ENCODE measurements around the gene SPAG17.
"Not testable (repeated sequence)": the region's sequence is repeated elsewhere in the genome, so short reads cannot be mapped to it uniquely, and the experiment has no call there.

Gene SPAG17

GRCh38 chr1:117967477-117967876 is 217.6 kb downstream of the SPAG17 start:
- DNase-seq: no peak

DNA sequence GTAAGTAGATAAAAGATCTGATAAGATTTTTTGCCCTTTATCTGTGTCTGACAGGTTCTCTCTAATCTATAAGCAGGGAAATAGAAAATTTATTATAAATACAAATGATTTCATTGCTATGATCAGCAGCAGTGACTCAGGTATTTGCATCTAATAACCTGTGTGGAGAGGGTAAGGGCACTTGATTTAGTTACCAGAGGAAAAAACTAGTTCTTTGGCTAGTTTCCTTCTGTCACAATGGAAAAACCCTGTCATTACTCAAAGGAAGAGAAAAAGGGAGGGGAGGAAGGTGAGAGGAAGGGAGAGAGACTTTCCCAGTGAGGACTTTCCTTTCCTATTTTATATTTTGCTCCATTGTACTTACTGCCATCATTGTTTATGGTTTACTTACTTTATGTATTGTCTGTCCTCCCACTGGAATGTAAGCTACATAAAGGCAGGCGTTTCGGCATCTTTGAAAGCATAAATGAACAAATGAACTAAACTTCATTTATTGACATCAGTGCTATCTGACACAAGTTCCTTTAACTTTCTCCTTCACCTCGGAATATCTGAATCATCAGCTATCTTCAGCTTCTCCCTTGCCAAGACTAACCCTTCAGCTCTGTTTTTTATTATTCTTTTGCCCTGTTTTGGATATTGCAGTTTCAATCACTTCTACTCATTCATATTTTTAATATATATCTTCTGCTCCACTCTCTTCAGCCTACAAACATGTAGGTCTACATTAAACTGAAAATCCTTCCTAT is 220.6 kb downstream of the SPAG17 start:
- DNase-seq: no peak

DNA sequence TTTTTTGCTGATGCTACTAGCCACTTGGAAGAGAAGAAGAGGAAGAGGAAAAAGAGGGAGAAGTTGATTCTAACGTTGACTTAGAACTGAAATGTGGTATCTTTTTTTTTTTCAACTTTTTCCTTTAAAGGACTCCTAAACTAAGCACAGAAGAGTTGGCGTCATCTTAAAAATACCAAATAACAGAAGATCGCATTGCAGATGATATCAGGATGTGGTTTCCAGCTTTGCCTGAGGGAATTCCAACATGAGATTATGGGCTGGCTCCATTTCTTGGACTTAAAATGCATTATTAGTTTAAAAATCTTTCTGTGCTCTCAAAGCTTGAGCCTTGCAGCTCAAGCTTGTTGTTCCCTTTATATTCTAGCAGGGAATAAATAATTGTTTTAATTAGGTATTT is 225.7 kb downstream of the SPAG17 start:
- DNase-seq: no peak

DNA sequence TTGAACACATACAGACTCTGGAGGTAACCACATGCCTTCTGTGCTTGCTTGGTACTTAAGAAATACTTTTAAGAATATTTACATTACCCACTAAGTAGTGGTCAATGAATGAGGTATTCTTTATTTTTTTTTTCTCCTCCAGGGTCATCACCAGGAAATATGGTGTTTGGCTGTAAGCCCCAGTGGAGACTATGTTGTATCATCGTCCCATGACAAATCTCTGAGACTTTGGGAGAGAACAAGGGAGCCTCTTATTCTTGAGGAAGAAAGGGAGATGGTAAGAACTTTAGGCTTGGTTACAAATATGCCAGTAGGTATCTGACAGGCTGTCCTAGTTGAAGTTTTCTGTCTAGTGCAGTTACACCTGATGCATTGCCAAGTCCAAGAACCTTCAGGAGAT is 232.6 kb downstream of the SPAG17 start:
- DNase-seq: no peak

DNA sequence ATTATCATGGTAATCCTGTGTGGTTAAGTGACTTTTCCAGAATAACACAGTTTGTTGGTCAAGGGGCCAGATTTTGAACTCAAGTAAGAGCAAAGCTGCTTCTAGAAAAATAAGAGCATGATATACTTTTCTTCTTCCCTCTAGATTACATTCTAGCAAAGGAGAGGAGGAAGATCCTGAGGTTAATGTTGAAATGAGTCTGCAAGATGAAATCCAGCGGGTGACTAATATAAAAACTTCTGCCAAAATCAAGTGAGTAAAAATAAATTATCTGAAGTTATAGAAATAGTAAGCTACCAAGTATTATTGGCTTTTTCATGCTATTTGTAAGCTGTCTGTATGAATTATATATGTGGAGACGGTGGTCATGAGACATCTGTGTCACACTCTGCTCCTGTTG is 242.7 kb downstream of the SPAG17 start:
- no peak for DNase-seq

- DNase-seq: no peak
These were observed 251.3 kb downstream of the SPAG17 start for GRCh38 chr1:117933769-117934168.

DNA sequence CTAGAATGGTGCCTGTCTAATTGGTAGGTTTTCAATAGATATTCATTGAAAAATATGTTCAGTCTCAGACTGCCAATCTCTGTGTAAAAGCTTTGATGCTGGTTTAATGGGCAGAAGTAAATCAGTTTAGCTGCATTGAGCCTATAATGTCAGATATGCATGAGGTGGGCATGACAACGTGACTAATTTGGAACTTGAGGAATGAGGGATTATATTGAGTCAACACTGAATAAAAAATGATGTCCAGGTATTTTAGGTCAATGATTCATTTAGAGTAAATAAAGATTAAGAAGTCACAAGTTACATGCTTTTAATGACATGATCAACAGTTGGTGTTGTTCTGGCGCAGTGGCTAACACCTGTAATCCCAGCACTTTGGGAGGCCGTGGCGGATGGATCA is 252.5 kb downstream of the SPAG17 start:
- no peak for DNase-seq

DNA sequence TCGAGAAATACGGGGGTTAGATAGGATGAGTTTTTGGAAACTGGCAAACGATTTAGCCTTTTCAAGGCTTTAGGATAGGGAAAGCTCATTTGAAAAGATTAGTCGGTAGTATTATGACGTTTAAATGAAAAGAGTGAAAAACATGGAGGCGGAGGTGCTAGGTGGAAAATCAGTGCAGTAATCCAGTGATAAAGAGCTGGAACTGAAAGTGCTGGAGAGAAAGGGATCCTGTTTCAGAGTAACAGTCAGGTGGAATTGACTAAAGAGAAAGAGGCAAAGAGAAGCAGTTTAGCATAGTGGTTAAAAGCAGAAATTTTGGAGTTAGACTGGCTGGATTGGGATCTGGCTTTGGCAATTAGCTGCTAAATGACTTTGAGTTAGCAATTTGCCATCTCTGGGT is 254.5 kb downstream of the SPAG17 start:
- DNase-seq: no peak

DNA sequence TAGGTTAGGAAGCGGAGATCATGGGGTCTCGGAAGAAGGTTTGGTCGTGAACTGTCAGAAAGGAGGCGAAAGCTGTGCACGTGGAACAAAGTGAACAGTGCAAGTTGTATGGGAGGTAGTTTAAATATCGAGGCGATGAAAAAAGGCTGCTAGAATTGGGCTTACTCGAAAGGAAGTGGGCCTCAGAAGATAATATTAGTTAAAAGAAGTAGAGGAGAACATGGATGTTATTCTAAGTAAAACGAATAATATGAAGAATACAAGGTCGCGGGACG is 254.9 kb downstream of the SPAG17 start:
- no peak for DNase-seq

- DNase-seq: peak; percentile 86 to 91
These were observed 255.5 kb downstream of the SPAG17 start, which contains the start of the genes GDAP2 and WDR3 for GRCh38 chr1:117929343-117930172. Gene GDAP2 (minus strand): TSS chr1:117929621. CDS start chr1:117920357, 9,264 bp downstream. Gene WDR3 (plus strand): TSS chr1:117929739. CDS start chr1:117933320, 3,581 bp downstream.

GRCh38 chr1:117928881-117929342 is 256.1 kb downstream of the SPAG17 start:
- peak in 1 of 2 donors; percentile 17 for DNase-seq

DNA sequence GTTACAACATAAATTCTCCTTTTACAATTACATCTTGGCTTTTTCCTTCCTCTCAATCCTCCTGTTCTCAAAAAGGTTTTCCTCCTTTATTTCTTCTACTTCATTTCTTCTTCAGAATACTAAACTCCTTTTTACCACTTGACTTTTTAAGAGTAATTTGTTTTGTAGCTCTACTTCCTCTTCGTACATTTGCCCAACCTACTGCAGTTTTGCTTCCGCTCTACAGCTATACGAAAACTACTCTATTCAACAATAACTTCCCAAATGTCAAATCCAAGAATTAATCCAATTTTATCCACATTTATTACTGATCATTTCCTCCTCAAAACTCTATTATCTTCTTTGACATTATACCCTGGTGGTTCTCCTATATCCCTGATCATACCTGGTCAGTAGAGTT is 259.0 kb downstream of the SPAG17 start:
- no peak for DNase-seq

DNA sequence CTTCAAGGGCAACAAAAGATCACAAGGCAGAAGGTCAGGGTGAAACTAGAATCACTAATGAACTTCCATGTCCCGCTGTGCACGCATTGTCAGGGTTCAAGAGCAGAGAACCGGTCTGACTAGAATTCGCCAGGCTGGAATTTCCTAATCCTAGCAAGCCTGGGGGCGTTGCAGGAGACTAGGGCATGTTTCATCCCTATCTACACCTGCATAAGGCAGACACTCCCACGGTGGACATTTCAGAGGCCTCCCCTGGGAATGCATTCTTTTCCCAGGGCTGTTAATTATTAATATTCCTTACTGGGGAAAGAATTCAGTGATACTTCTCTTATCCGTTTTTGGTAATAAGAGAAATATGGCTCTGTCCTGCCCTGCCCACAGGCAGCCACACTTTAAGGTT is 262.3 kb downstream of the SPAG17 start:
- not testable (repeated sequence) for DNase-seq

GRCh38 chr1:117921991-117922390 is 263.0 kb downstream of the SPAG17 start:
- no peak for DNase-seq

DNA sequence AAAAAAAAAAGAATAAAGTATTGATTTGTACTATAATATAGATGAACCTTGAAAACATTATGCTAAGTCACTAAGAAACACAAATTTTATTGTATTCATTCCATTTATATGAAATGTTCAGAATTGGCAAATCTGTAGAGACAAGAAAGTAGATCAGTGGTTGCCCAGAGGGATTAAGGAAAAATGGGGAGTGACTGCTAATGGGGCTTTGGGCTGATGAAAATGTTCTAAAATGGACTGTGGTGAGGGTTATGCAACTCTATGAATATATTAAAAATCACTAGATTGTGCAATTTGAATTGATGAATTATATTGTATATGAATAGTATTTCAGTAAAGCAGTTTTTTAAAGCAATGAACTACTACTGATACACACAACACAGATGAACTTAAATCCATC is 265.7 kb downstream of the SPAG17 start:
- DNase-seq: no peak

DNA sequence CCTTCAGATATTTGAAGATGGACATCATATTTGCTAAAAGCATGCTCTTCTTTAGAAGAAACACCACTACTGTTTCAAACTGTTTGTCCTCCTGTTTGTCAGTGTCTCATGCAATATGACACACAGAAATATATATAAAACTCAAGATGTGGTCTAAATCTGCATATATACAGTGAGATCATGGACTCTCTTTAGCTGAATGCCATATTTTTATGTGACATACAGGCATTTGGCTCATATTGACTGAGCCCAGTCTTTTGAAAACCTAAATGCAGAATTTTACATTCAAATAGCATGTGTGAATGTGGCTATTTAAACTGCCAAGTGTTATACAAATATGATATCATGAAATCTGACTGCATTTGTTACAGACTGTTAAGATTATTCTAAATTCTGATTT is 274.0 kb downstream of the SPAG17 start:
- no peak for DNase-seq

GRCh38 chr1:117905019-117905418 is 280.0 kb downstream of the SPAG17 start:
- DNase-seq: no peak

GRCh38 chr1:117904485-117904884 is 280.5 kb downstream of the SPAG17 start:
- DNase-seq: no peak
